H1 (cell line): ENCODE measurements around the gene CHRM4. TPM values are rescaled to one million over a fixed set of nuclear protein-coding genes. Genes with fewer than 3 reads are reported as not detected.

Experiments used
- CTCF ChIA-PET: fragments of 300-600 bp; sonication (Branson Sonifier 250); formaldehyde crosslinking; loops from one replicate; lab custom pipeline; 2021; ENCODE audit not compliant: partially characterized antibody; lab: Charles Lee
- POLR2A ChIA-PET: fragments of 300-600 bp; sonication (Branson Sonifier 250); formaldehyde crosslinking; loops from one replicate; lab custom pipeline; 2021; ENCODE audit warnings: inconsistent platforms; ENCODE audit not compliant: partially characterized antibody; lab: Charles Lee
- DNase-seq, 2 experiments: peaks; one replicate each; pipeline versions ENCODE4 v3.0.0 to v3.0.0-alpha.2; 2010 to 2022; ENCODE audit warnings: low spot score in 2 of 2, low read depth in 1 of 2, mixed read lengths in 1 of 2
- FAIRE-seq: peaks from 2 replicates; lab custom pipeline; 2011; peaks lifted over from hg19 to GRCh38; lab: Jason Lieb, UNC
- H2AFZ ChIP-seq: 2 replicates; pipeline ENCODE4 v1.8.1; 2012; ENCODE audit warnings: low read length, inconsistent platforms
- H2AK5ac ChIP-seq: 2 replicates; pipeline ENCODE4 v1.6.1; 2013; ENCODE audit warnings: low read depth, low read length
- H2BK120ac ChIP-seq: replicated peaks from 2 replicates; pipeline ENCODE3; 2013; ENCODE audit warnings: low read depth, low read length, inconsistent platforms
- H2BK12ac ChIP-seq: 2 replicates; pipeline ENCODE4 v1.6.1; 2013; ENCODE audit warnings: low read depth, low read length
- H2BK15ac ChIP-seq: 2 replicates; pipeline ENCODE4 v1.6.1; 2013; ENCODE audit warnings: low read length
- H2BK20ac ChIP-seq: 2 replicates; pipeline ENCODE4 v1.6.1; 2013; ENCODE audit warnings: low read length
- H2BK5ac ChIP-seq: 2 replicates; pipeline ENCODE4 v1.6.1; 2013; ENCODE audit warnings: low read depth, low read length
- H3K14ac ChIP-seq: 2 replicates; pipeline ENCODE4 v1.6.1; 2013; ENCODE audit warnings: inconsistent platforms; ENCODE audit not compliant: insufficient read length
- H3K18ac ChIP-seq: 2 replicates; pipeline ENCODE4 v1.6.1; 2013; ENCODE audit warnings: low read length; ENCODE audit errors: extremely low read depth
- H3K23ac ChIP-seq: 2 replicates; pipeline ENCODE4 v1.6.1; 2013; ENCODE audit warnings: inconsistent platforms; ENCODE audit not compliant: insufficient read length
- H3K23me2 ChIP-seq: 2 replicates; pipeline ENCODE4 v1.6.1; 2013; ENCODE audit warnings: low read depth, low read length
- H3K27ac ChIP-seq: 2 replicates; pipeline ENCODE4 v1.6.1; 2011; ENCODE audit warnings: low read depth, low read length, inconsistent platforms
- H3K27me3 ChIP-seq, 4 experiments: replicated peaks in 1 of 4; 1 replicate in 1 of 4; 2 replicates in 3 of 4; pipeline versions ENCODE4 v1.6.1 to v1.8.1; 2011 to 2013; ENCODE audit warnings: low read length in 3 of 4, mild to moderate bottlenecking in 3 of 4, inconsistent platforms in 2 of 4, mixed read lengths in 2 of 4, moderate library complexity in 1 of 4; ENCODE audit not compliant: control insufficient read depth in 3 of 4, insufficient read depth in 3 of 4; ENCODE audit errors: extremely low read depth in 1 of 4
- H3K36me3 ChIP-seq, 4 experiments: 2 replicates each; pipeline versions ENCODE4 v1.6.1 to v1.8.1; 2011 to 2013; ENCODE audit warnings: mild to moderate bottlenecking in 4 of 4, low read length in 3 of 4, moderate library complexity in 2 of 4, control low read depth in 1 of 4, inconsistent platforms in 1 of 4; ENCODE audit not compliant: insufficient read depth in 4 of 4, control insufficient read depth in 2 of 4
- H3K4ac ChIP-seq: replicated peaks from 2 replicates; pipeline ENCODE3; 2013; ENCODE audit warnings: low read length, low read depth, mixed read lengths, inconsistent platforms; ENCODE audit not compliant: insufficient read length
- H3K4me1 ChIP-seq, 4 experiments: replicated peaks in 1 of 4; 1 replicate in 1 of 4; 2 replicates in 3 of 4; pipeline versions ENCODE4 v1.6.1 to v1.8.1; 2011 to 2013; ENCODE audit warnings: low read length in 3 of 4, inconsistent platforms in 2 of 4, mixed read lengths in 1 of 4; ENCODE audit not compliant: insufficient read depth in 4 of 4, control insufficient read depth in 3 of 4
- H3K4me2 ChIP-seq, 2 experiments: 2 replicates each; pipeline versions ENCODE4 v1.6.1 to v1.8.1; 2011 to 2013; ENCODE audit warnings: low read depth in 2 of 2, low read length in 2 of 2, control low read depth in 1 of 2, inconsistent platforms in 1 of 2, mild to moderate bottlenecking in 1 of 2; ENCODE audit not compliant: insufficient read depth in 1 of 2
- H3K4me3 ChIP-seq, 4 experiments: fragments of 200-600, 300-600 bp in 1 of 4; sonication (generic), shearing (Covaris generic), sonication (Bioruptor Twin) in 1 of 4; 2 replicates each; pipeline versions ENCODE4 v1.5.1 to v1.8.1; 2011 to 2016; ENCODE audit warnings: low read length in 4 of 4, low read depth in 3 of 4, control low read depth in 2 of 4, inconsistent platforms in 2 of 4, mild to moderate bottlenecking in 2 of 4, mixed read lengths in 1 of 4, moderate library complexity in 1 of 4; ENCODE audit not compliant: insufficient read depth in 2 of 4; ENCODE audit errors: extremely low read depth in 1 of 4
- H3K56ac ChIP-seq: replicated peaks from 2 replicates; pipeline ENCODE3; 2013; ENCODE audit warnings: low read depth, mild to moderate bottlenecking, mixed read lengths, low read length, inconsistent platforms; ENCODE audit not compliant: insufficient read length
- H3K79me1 ChIP-seq: 2 replicates; pipeline ENCODE4 v1.6.1; 2013; ENCODE audit warnings: low read depth, low read length, control low read depth
- H3K79me2 ChIP-seq, 2 experiments: 2 replicates each; pipeline versions ENCODE4 v1.6.1 to v1.8.1; 2012 to 2013; ENCODE audit warnings: low read length in 2 of 2, mild to moderate bottlenecking in 2 of 2, inconsistent platforms in 1 of 2; ENCODE audit not compliant: insufficient read depth in 2 of 2, control insufficient read depth in 1 of 2
- H3K9ac ChIP-seq, 4 experiments: replicated peaks in 1 of 4; 1 replicate in 1 of 4; 2 replicates in 3 of 4; pipeline versions ENCODE4 v1.6.1 to v1.8.1; 2011 to 2013; ENCODE audit warnings: low read depth in 3 of 4, low read length in 3 of 4, control low read depth in 2 of 4, mild to moderate bottlenecking in 2 of 4, moderate library complexity in 2 of 4, inconsistent platforms in 1 of 4; ENCODE audit errors: extremely low read depth in 1 of 4
- H3K9me3 ChIP-seq, 2 experiments: 2 replicates each; pipeline versions ENCODE4 v1.6.1 to v1.8.1; 2012 to 2013; ENCODE audit warnings: mild to moderate bottlenecking in 2 of 2, moderate library complexity in 2 of 2, control low read depth in 1 of 2, inconsistent platforms in 1 of 2, low read depth in 1 of 2, low read length in 1 of 2, mixed read lengths in 1 of 2; ENCODE audit not compliant: insufficient read depth in 2 of 2
- H4K20me1 ChIP-seq, 2 experiments: replicated peaks in 1 of 2; 2 replicates each; pipeline versions ENCODE3 to v1.8.1; 2011 to 2013; ENCODE audit warnings: inconsistent platforms in 2 of 2, low read length in 2 of 2, mild to moderate bottlenecking in 1 of 2; ENCODE audit not compliant: insufficient read depth in 2 of 2, control insufficient read depth in 1 of 2
- H4K5ac ChIP-seq: 2 replicates; pipeline ENCODE4 v1.6.1; 2013; ENCODE audit warnings: low read length, low read depth, mixed read lengths, inconsistent platforms; ENCODE audit not compliant: insufficient read length
- H4K8ac ChIP-seq: 2 replicates; pipeline ENCODE4 v1.8.0; 2013; ENCODE audit warnings: mild to moderate bottlenecking, moderate library complexity, low read length, inconsistent platforms; ENCODE audit not compliant: insufficient read depth; ENCODE audit errors: extremely low read depth
- H4K91ac ChIP-seq: replicated peaks from 2 replicates; pipeline ENCODE3; 2013; ENCODE audit warnings: low read length, mixed read lengths, inconsistent platforms; ENCODE audit not compliant: insufficient read length
- BACH1 ChIP-seq: IDR thresholded peaks from 2 replicates; pipeline ENCODE4 v1.6.1; 2012; ENCODE audit warnings: low read length, improper control_type of control experiment
- CBX8 ChIP-seq: fragments of 300-800, 300-1000 bp; sonication (generic); IDR thresholded peaks from 2 replicates; pipeline ENCODE4 v1.7.1; 2016; ENCODE audit warnings: low read depth, low read length, borderline replicate concordance
- CEBPB ChIP-seq: IDR thresholded peaks from 2 replicates; pipeline ENCODE4 v1.6.1; 2012; ENCODE audit warnings: low read depth, low read length
- EP300 ChIP-seq, 2 experiments: IDR thresholded peaks; 1 replicate in 1 of 2; 2 replicates in 1 of 2; pipeline ENCODE4 v1.6.1; 2011 to 2012; ENCODE audit warnings: low read depth in 2 of 2, low read length in 2 of 2, mild to moderate bottlenecking in 2 of 2, borderline replicate concordance in 1 of 2, inconsistent platforms in 1 of 2, moderate library complexity in 1 of 2
- EZH2 ChIP-seq: fragments of 200-600 bp; sonication (generic); IDR thresholded peaks from 2 replicates; pipeline ENCODE4 v1.7.1; 2012; ENCODE audit warnings: low read depth, mild to moderate bottlenecking, moderate library complexity, low read length, inconsistent platforms; ENCODE audit not compliant: severe bottlenecking
- SUZ12 ChIP-seq: fragments of 200-600 bp; sonication (generic); IDR thresholded peaks from 2 replicates; pipeline ENCODE4 v1.6.1; 2012; ENCODE audit warnings: mild to moderate bottlenecking, inconsistent platforms, low read length, moderate library complexity, mixed read lengths
- WGBS, 2 experiments: shearing (Covaris generic) in 1 of 2; methylation state at CpG; one replicate each; pipeline versions ENCODE4 v1.1.6 to v1.1.7; 2013 to 2015; ENCODE audit warnings: low lambda C conversion rate in 2 of 2, mixed read lengths in 2 of 2, inconsistent platforms in 1 of 2, low coverage in 1 of 2, missing lambda C conversion rate in 1 of 2; ENCODE audit not compliant: insufficient replicate concordance in 2 of 2, insufficient coverage in 1 of 2, insufficient read length in 1 of 2; ENCODE audit errors: extremely low coverage in 1 of 2, missing lambda C conversion rate in 1 of 2; 5-methylcytosine and 5-hydroxymethylcytosine counted together
- polyA plus RNA-seq, 7 experiments: library from polyadenylated mRNA; depleted of rRNA in 3 of 7; stranded (reverse) in 5 of 7; unstranded in 2 of 7; fragments of >200 nt in 5 of 7; fragments of 200-250 nt in 2 of 7; gene quantifications; 1 replicate in 5 of 7; 2 replicates in 1 of 7; 4 replicates in 1 of 7; pipeline versions ENCODE4 v1.2.1 to v1.2.3, GENCODE V29; 2011 to 2013; ENCODE audit warnings: missing spikeins in 2 of 7, mixed read lengths in 2 of 7
- total RNA-seq: library from RNA; stranded (reverse); fragmentation: NEBNext Ultra II Directional; extraction: Animal tissue kit (Norgen Biotek cat#: 25700); gene quantifications from 2 replicates; pipeline ENCODE4 v1.2.1, GENCODE V29; 2021

The CHRM4 gene
- total and polyA plus RNA-seq, 2 of the 8 experiments (the other 6 are each of a cell fraction or from before 2014, with no cell fraction given), result 1.1 to 1.3 TPM

GRCh38 chr11:46438211-46438610, 46.6 kb upstream of the CHRM4 start:
- ChIA-PET CTCF (interaction anchor here (0.7 to 2.1 kb wide), 5 partner anchors 8 to 91 kb away, joined by 3 to 12 read pairs (median 3); no protein-coding TSS in a partner anchor), POLR2A (no interaction called here)
- FAIRE-seq (no peak), DNase-seq (no peak)
- no peak overlapping the region for H4K8ac ChIP-seq
- no peak overlapping the region for H2BK12ac ChIP-seq
- H3K23ac ChIP-seq, result no peak overlapping the region
- H2AFZ ChIP-seq, result no peak overlapping the region
- H3K79me2 ChIP-seq, result no peaks in the 10 kb centered on the region
- H3K23me2 ChIP-seq, result no peaks in the 10 kb centered on the region
- H2BK20ac ChIP-seq, result no peak overlapping the region
- H3K4me2 ChIP-seq, result no peak overlapping the region
- no peak overlapping the region for H3K14ac ChIP-seq
- H3K9me3 ChIP-seq, result no peaks in the 10 kb centered on the region
- H2AK5ac ChIP-seq, result no peak overlapping the region
- no peak overlapping the region; a peak in 1 of 7 replicates for H3K9ac ChIP-seq
- no peak overlapping the region for H2BK5ac ChIP-seq
- no peak overlapping the region for H3K18ac ChIP-seq
- H4K5ac ChIP-seq, result no peak overlapping the region
- no peak overlapping the region for H2BK15ac ChIP-seq
- WGBS, 2 experiments, result 86% methylated on average over 4 of the region's 4 CpGs; no CpG with 5 or more reads in 1 of the 2 experiments
- H3K4me3 ChIP-seq, result no peak overlapping the region
- H3K27me3 ChIP-seq, result no peaks in the 10 kb centered on the region
- no peak for TF ChIP-seq CEBPB
- TF ChIP-seq CBX8, result no peak
- TF ChIP-seq EP300 (IDR thresholded peaks at IDR 0.05; ENCODE audit: borderline replicate concordance in 1 of 2, low read depth in 2 of 2, low read length in 2 of 2), result no peak
- TF ChIP-seq SUZ12, result no peak
- TF ChIP-seq EZH2, result no peak
- no peak for TF ChIP-seq BACH1
- TF ChIP-seq, all 59 proteins: peak for 0
- peaks cover 7 to 15% (median 11%) of the 10 kb centered on the region in 4 experiments for H3K4me1 ChIP-seq
- no peak overlapping the region for H3K27ac ChIP-seq
- H3K79me1 ChIP-seq, result no peaks in the 10 kb centered on the region
- no peak overlapping the region for H4K91ac ChIP-seq
- peaks cover 3 to 5% of the 10 kb centered on the region in 2 experiments for H4K20me1 ChIP-seq
- no peak overlapping the region for H3K56ac ChIP-seq
- no peak overlapping the region for H3K4ac ChIP-seq
- no peak overlapping the region for H2BK120ac ChIP-seq
- H3K36me3 ChIP-seq, result peaks cover 0 to 23% (median 1%) of the 10 kb centered on the region in 4 experiments; a peak in 3 of 8 replicates
